Gastrocnemius medialis (tissue), 4 donors: ENCODE results near the gene ZNF365.

Experiments used
- POLR2A ChIP-seq, 2 donors: fragments of 450-650 bp; IDR thresholded peaks; one replicate each; pipeline ENCODE4 v1.6.1; 2017; ENCODE audit warnings: antibody characterized with exemption in 2 of 2, mild to moderate bottlenecking in 2 of 2, moderate library complexity in 2 of 2
- TF ChIP-seq, protein P1 (sequence below), 5 experiments: fragments of 450-650 bp in 3 of 5; fragments of 200-600 bp in 2 of 5; sonication (generic) in 2 of 5; IDR thresholded peaks in 4 of 5; conservative IDR thresholded peaks in 1 of 5; 1 replicate in 4 of 5; 2 replicates in 1 of 5; pipeline ENCODE4 v1.5.1; 2016 to 2019; ENCODE audit warnings: antibody characterized with exemption in 5 of 5, mild to moderate bottlenecking in 3 of 5, moderate library complexity in 3 of 5

DNA sequence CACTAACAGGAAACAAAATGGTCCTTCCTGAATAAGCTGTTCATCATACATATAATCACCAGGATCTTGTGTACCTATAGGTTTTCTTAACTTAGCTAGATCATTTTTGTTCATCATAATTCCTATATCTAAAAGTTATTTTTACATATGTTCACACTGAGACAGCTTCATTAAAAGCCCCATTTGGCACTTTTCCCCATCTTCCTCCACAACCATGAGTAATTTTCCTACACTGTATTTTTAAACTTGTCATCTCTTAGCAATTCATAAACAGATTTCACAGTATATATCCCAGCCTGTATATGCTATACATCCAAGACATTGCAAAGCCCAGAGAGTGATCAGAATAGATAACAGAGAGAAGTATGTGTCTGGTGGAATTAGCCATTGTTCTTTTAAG lies 28.3 kb downstream of the ZNF365 start:
- TF ChIP-seq, protein P1, sequence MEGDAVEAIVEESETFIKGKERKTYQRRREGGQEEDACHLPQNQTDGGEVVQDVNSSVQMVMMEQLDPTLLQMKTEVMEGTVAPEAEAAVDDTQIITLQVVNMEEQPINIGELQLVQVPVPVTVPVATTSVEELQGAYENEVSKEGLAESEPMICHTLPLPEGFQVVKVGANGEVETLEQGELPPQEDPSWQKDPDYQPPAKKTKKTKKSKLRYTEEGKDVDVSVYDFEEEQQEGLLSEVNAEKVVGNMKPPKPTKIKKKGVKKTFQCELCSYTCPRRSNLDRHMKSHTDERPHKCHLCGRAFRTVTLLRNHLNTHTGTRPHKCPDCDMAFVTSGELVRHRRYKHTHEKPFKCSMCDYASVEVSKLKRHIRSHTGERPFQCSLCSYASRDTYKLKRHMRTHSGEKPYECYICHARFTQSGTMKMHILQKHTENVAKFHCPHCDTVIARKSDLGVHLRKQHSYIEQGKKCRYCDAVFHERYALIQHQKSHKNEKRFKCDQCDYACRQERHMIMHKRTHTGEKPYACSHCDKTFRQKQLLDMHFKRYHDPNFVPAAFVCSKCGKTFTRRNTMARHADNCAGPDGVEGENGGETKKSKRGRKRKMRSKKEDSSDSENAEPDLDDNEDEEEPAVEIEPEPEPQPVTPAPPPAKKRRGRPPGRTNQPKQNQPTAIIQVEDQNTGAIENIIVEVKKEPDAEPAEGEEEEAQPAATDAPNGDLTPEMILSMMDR (IDR thresholded peaks at IDR 0.05 in 4 of 5, conservative IDR thresholded peaks at IDR 0.05 in 1 of 5) = no peak
- no peak for TF ChIP-seq POLR2A (IDR thresholded peaks at IDR 0.05)
